ENCODE measurements around the gene UGT2B17.
"Not testable (repeated sequence)": the region's sequence is repeated elsewhere in the genome, so short reads cannot be mapped to it uniquely, and the experiment has no call there.

GRCh38 chr4:68504836-68505235 is 71.3 kb downstream of the UGT2B17 start:
- TF ChIP-seq CHD4 (IDR thresholded peaks at IDR 0.05); SREBF2 (IDR thresholded peaks at IDR 0.05; ENCODE audit: low read length); CTCF (IDR thresholded peaks at IDR 0.05 in 2 of 3, conservative IDR thresholded peaks at IDR 0.05 in 1 of 3; ENCODE audit: control insufficient read depth in 2 of 3, extremely low read depth in 1 of 3, insufficient read depth in 1 of 3, low read depth in 3 of 3, low read length in 3 of 3); MXI1 (IDR thresholded peaks at IDR 0.05; ENCODE audit: low read depth, low read length); ETV6 (conservative IDR thresholded peaks at IDR 0.05 in 1 of 2, IDR thresholded peaks at IDR 0.05 in 1 of 2; ENCODE audit: borderline replicate concordance in 1 of 2, low read depth in 1 of 2); CHD1 (IDR thresholded peaks at IDR 0.05; ENCODE audit: low read depth, low read length); SMC3 (IDR thresholded peaks at IDR 0.05; ENCODE audit: borderline replicate concordance, low read length); HDAC2 (IDR thresholded peaks at IDR 0.05): not testable (repeated sequence)
